Measurements from ENCODE around the gene FIBCD1. TPM values are rescaled to one million over a fixed set of nuclear protein-coding genes. Genes with fewer than 3 reads are reported as not detected.

Gene FIBCD1
- total and polyA plus RNA-seq, 9 of the 15 experiments (the other 6 are each of a cell fraction or from before 2014, with no cell fraction given): 0.53 to 1.2 (median 0.95) TPM; not detected in 4

DNA sequence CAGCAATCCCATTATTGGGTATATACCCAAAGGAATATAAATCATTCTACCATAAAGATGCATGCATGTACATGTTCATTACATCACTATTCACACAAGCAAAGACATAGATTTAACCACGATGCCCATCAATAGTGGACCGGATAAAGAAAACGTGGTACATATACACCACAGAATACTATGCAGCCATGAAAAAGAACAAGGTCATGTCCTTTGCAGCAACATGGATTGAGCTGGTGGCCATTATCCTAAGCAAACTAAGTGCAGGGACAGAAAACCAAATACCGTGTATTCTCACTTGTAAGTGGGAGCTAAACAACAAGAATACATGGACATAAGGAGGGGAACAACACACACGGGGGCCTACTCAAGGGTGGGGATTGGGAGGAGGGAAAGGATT is 36.1 kb upstream of the FIBCD1 start:
- ChIA-PET POLR2A (interaction anchor here (0.7 to 4.2 kb wide), 13 partner anchors 9 to 219 kb away, joined by 3 to 86 read pairs (median 4); no protein-coding TSS in a partner anchor), CTCF (ENCODE audit: low intra/inter-chr PET ratio) (no interaction called here)
- H3K4me2 ChIP-seq (ENCODE audit: insufficient read depth, low read length): no peak overlapping the region
- ATAC-seq (no peak), FAIRE-seq (no peak), DNase-seq (ENCODE audit: extremely low read depth in 1 of 4, low spot score in 3 of 4) (no peak)
- no peak overlapping the region for H3K9ac ChIP-seq (ENCODE audit: insufficient read depth in 1 of 2, low read depth in 2 of 2, low read length in 2 of 2)
- no peaks in the 10 kb centered on the region for H3K36me3 ChIP-seq (ENCODE audit: control insufficient read depth, insufficient read depth, low read length)
- no peaks in the 10 kb centered on the region; the same call in 1 of the 2 replicates for H3K9me3 ChIP-seq (replicated peaks; ENCODE audit: control insufficient read depth, insufficient read depth, low read depth, low read length)
- no peak overlapping the region for H3K4me3 ChIP-seq
- intact Hi-C loops (cut with micrococcal nuclease): no loop called here
- in situ Hi-C loops (cut with MboI): loop anchor here (25.0 kb wide), 1 partner anchor 263 kb away; no protein-coding TSS in a partner anchor
- WGBS (ENCODE audit: insufficient coverage, low coverage, missing lambda C conversion rate): 11% methylated on average over 5 of the region's 5 CpGs
- H4K20me1 ChIP-seq (replicated peaks; ENCODE audit: control insufficient read depth, insufficient read depth, low read length): peaks cover 71% of the 10 kb centered on the region
- H3K9me1 ChIP-seq (ENCODE audit: control insufficient read depth, insufficient read depth, low read length): peaks cover 4% of the 10 kb centered on the region
- peaks cover 81 to 97% of the 10 kb centered on the region in 2 experiments for H3K27me3 ChIP-seq (ENCODE audit: control insufficient read depth in 2 of 2, insufficient read depth in 2 of 2, low read length in 2 of 2)
- H3K4me1 ChIP-seq (replicated peaks in 1 of 2; ENCODE audit: control insufficient read depth in 2 of 2, insufficient read depth in 2 of 2, low read length in 2 of 2): peaks cover 0 to 17% of the 10 kb centered on the region in 2 experiments; a peak in 1 of 5 replicates
- H3K27ac ChIP-seq (ENCODE audit: extremely low read depth, low read depth, low read length): no peak overlapping the region
- BruUV-seq (replicated peaks): no TSS peak
- no peaks in the 10 kb centered on the region for H3K79me2 ChIP-seq (ENCODE audit: control insufficient read depth, insufficient read depth, low read length)
- TF ChIP-seq ZNF696 (CRISPR knock-in tag; conservative IDR thresholded peaks at IDR 0.05) (no peak), NFE2L1 (tag; IDR thresholded peaks at IDR 0.05; ENCODE audit: borderline replicate concordance, low read depth) (no peak), TBL1XR1 (IDR thresholded peaks at IDR 0.05; ENCODE audit: low read length in 2 of 2) (no peak), ZNF436 (CRISPR knock-in tag; IDR thresholded peaks at IDR 0.05) (no peak), ATF3 (IDR thresholded peaks at IDR 0.05) (no peak), ATF3 (CRISPR knock-in tag; conservative IDR thresholded peaks at IDR 0.05) (0 out of 2 replicates have a peak, but pooled peaks have one; percentile 4), HMGXB4 (CRISPR knock-in tag; IDR thresholded peaks at IDR 0.05) (peak; percentile 15; the same call in 1 of the 2 replicates), BMI1 (IDR thresholded peaks at IDR 0.05; ENCODE audit: low read length) (no peak)
- H2AFZ ChIP-seq (ENCODE audit: low read depth, low read length): no peak overlapping the region

Measured in K562 (cell line).